ENCODE results near the gene HBZ. TPM values are rescaled to one million over a fixed set of nuclear protein-coding genes. Genes with fewer than 3 reads are reported as not detected.
"Not testable (repeated sequence)": the region's sequence is repeated elsewhere in the genome, so short reads cannot be mapped to it uniquely, and the experiment has no call there.

Gene HBZ
- total RNA-seq, 2 experiments from 2014 or later = not detected

DNA sequence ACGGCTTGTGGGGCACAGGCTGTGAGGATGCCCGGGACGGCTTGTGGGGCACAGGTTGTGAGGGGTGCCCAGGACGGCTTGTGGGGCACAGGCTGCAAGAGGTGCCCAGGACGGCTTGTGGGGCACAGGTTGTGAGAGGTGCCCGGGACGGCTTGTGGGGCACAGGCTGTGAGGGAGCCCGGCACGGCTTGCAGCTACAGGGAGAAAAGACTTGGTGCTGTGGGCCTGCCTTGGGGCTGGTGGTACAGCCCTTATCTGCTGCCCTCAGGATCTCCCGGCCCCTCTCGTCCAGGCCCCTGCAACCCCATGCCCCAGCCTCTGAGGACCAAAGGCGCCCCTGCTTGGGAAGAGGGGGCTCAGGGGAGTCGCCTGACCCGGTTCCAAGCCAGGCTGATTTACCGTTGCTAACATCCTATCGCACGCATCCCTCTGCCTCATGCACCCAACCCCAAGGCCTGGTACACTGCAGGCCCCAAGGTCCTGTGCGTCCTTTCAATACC, 8.3 kb downstream of the HBZ start:
- Mint-ChIP-seq H3K4me3 (no peak overlapping the region), H3K27me3 (ENCODE audit: low read depth) (peaks cover 36% of the 10 kb centered on the region), H3K27ac (no peak overlapping the region), H3K4me1 (ENCODE audit: low read depth) (peaks cover 2% of the 10 kb centered on the region), H3K9me3 (no peaks in the 10 kb centered on the region), H3K36me3 (ENCODE audit: low read depth) (no peaks in the 10 kb centered on the region)
- intact Hi-C loops (cut with micrococcal nuclease) = no loop called here
- CTCF ChIA-PET = interaction anchor here (0.9 kb wide), 1 partner anchor 20 kb away, joined by 3 read pairs; the partner anchor contains the start of gene HBQ1
- no peak for DNase-seq

DNA sequence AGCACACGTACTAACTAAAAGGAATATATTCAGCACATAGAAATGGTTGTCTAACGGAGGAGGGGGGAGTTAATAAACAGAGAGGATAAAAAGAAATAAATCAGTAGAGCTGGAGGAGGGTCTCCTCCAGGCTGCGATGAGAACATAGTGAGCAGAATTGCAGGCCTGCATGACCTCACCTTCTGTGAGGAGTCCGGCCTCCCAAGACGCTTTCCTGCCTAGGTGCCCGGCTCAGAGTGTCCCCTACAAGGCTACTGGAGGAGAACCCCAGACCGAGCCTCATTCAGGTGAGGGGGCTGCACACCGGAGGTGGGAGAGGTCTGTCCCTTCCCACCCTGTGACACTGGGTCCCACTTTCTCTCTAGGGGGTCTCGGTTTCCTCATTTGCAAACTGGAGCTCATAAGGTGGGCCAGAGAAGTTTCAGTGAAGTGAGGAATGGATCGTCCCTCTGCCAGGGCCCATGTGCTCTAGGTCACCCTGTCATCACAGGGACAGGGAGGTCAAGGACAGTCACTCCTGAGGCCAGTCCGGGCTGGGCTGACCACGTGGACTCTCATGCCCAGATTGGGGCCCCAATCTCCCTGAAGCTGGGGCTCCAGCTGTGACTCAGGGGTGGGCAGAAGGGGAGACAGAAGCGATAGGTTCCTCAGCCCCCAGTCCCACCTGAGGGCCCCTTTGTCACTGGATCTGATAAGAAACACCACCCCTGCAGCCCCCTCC, 10.0 kb downstream of the HBZ start:
- H3K9me3 Mint-ChIP-seq = no peaks in the 10 kb centered on the region
- H3K27ac Mint-ChIP-seq = no peak overlapping the region
- DNase-seq = no peak
- CTCF ChIA-PET = interaction anchor here (0.6 kb wide), 1 partner anchor 41 kb away, joined by 3 read pairs; no protein-coding TSS in a partner anchor
- no peak overlapping the region for H3K4me3 Mint-ChIP-seq
- peaks cover 44% of the 10 kb centered on the region for H3K27me3 Mint-ChIP-seq (ENCODE audit: low read depth)
- H3K36me3 Mint-ChIP-seq (ENCODE audit: low read depth) = no peaks in the 10 kb centered on the region
- peaks cover 2% of the 10 kb centered on the region for H3K4me1 Mint-ChIP-seq (ENCODE audit: low read depth)
- intact Hi-C loops (cut with micrococcal nuclease) = no loop called here

DNA sequence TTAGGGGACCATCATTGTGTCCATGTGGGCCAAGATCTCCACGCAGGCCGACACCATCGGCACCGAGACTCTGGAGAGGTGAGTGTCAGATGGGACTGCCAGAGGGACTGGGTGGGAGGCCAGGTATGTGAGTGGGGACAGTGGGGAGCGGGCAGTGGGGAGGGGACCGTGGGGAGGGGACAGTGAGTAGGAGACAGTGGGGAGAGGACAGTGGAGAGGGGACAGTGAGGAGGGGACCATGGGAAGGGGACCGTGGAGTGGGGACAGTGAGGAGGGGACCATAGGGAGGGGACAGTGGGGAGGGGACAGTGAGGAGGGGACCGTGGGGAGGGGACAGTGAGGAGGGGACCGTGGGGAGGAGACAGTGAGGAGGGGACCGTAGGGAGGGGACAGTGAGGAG, 10.7 kb downstream of the HBZ start:
- H3K9me3 Mint-ChIP-seq; H3K36me3 Mint-ChIP-seq (ENCODE audit: low read depth); CTCF ChIA-PET; DNase-seq; intact Hi-C loops (cut with micrococcal nuclease); H3K27ac Mint-ChIP-seq; H3K4me1 Mint-ChIP-seq (ENCODE audit: low read depth); H3K4me3 Mint-ChIP-seq: not testable (repeated sequence)
- H3K27me3 Mint-ChIP-seq (ENCODE audit: low read depth) = peaks cover 45% of the 10 kb centered on the region

DNA sequence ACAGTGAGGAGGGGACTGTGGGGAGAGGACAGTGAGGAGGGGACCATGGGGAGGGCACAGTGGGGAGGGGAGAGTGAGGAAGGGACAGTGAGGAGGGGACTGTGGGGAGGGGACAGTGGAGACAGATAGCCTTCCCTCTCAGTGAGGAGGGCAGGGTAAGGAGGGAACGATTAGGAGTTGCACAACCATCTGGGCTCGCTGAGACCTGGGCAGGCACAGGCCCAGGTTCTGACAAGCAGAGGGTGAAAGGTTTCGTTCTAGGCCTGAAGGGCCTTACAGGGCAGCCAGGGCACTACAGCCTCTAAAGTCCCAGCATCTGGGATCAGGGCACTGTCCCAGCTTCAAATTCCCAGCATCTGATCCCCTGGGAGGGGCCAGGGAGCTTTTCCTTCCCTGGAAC, 11.3 kb downstream of the HBZ start:
- H3K9me3 Mint-ChIP-seq; CTCF ChIA-PET; H3K27ac Mint-ChIP-seq; DNase-seq; intact Hi-C loops (cut with micrococcal nuclease); H3K4me1 Mint-ChIP-seq (ENCODE audit: low read depth); H3K36me3 Mint-ChIP-seq (ENCODE audit: low read depth); H3K4me3 Mint-ChIP-seq: not testable (repeated sequence)
- H3K27me3 Mint-ChIP-seq (ENCODE audit: low read depth) = peaks cover 48% of the 10 kb centered on the region

DNA sequence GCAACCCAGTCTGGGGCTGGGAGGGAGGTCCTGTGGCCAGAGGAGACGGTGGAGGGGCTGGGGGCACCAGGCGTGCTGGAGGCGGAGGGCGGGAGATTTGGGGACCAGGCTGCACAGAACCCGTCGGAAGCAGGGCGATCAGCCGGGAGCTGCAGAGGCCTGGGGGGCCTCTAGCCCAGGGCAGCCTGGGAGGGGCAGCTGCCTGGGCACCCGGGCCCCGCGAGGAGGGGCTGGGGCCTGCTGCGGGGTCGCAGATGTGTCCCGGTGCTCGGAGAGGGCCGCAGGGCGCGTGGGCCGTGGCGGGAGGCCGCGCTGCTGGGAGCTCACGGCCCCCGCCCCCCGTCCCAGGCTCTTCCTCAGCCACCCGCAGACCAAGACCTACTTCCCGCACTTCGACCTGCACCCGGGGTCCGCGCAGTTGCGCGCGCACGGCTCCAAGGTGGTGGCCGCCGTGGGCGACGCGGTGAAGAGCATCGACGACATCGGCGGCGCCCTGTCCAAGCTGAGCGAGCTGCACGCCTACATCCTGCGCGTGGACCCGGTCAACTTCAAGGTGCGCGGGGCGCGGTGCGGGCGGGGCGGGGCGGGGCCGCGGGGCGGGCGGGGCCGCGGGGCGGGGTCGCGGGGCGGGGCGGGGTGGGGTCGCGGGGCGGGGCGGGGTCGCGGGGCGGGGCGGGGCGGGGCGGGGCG, 11.8 kb downstream of the HBZ start:
- H3K36me3 Mint-ChIP-seq (ENCODE audit: low read depth); H3K4me1 Mint-ChIP-seq (ENCODE audit: low read depth); intact Hi-C loops (cut with micrococcal nuclease); H3K9me3 Mint-ChIP-seq; H3K4me3 Mint-ChIP-seq; CTCF ChIA-PET; H3K27ac Mint-ChIP-seq; DNase-seq: not testable (repeated sequence)
- H3K27me3 Mint-ChIP-seq (ENCODE audit: low read depth) = peaks cover 47% of the 10 kb centered on the region

DNA sequence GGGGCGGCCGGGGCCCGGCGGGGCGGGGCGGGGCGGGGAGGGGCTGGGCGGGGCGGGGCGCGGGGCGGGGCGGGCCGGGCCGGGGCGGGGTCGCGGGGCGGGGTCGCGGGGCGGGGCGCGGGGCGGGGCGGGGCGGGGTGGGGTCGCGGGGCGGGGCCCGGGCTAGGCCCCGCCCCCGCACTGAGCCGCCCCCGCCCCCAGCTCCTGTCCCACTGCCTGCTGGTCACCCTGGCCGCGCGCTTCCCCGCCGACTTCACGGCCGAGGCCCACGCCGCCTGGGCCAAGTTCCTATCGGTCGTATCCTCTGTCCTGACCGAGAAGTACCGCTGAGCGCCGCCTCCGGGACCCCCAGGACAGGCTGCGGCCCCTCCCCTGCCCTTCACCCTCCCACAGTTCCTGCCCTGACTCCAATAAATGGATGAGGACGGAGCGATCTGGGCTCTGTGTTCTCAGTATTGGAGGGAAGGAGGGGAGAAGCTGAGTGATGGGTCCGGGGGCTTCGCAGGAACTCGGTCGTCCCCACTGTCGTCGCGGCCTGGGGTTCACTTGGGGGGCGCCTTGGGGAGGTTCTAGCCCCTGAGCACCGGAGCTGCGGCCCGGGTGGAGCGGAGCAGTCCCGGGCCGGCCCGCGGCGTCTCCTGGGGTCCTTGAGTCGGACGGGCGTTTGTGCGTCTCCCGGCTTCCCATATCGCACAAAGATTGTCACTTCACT, 12.5 kb downstream of the HBZ start:
- no peak for DNase-seq
- Mint-ChIP-seq H3K9me3 (no peaks in the 10 kb centered on the region), H3K36me3 (ENCODE audit: low read depth) (no peaks in the 10 kb centered on the region), H3K4me1 (ENCODE audit: low read depth) (peaks cover 2% of the 10 kb centered on the region), H3K4me3 (no peak overlapping the region), H3K27ac (no peak overlapping the region), H3K27me3 (ENCODE audit: low read depth) (peaks cover 45% of the 10 kb centered on the region)
- intact Hi-C loops (cut with micrococcal nuclease) = no loop called here
- CTCF ChIA-PET = no interaction called here

DNA sequence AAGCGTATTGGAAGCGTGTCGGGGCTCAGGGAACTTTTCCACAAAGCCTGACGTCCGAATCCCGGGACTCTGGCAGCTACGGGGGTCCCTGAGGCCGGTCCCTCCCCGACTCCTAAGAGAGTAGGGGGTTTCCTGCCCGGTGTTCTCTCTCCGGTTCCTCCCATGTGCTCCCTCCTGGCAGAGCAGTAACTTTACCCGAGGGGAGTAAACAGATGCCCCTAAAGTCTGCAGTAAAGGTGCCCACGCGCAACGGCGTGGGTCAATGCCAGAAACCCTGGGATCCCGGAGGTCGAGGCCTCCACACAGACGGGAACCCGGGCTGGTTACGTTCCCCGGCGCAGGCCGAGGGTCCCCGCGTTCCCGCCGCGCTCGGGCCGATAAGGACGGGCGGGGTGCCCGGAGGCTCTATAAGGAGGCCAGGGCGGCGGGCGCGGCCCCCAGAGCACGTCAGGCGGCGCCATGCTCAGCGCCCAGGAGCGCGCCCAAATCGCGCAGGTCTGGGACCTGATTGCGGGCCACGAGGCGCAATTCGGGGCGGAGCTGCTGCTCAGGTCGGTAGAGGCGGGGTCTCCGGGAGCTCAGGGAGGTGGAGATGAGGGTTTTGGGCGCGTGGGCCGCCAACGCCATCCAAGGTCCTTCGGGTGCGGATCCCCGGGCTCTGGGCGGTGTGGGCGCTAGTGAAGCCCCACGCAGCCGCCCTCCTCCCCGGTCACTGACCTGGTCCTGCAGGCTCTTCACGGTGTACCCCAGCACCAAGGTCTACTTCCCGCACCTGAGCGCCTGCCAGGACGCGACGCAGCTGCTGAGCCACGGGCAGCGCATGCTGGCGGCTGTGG, 13.3 kb downstream of the HBZ start, which contains the start of gene HBM:
Gene HBM, plus strand, starts transcription at position 440 of the 836 bp plus-strand sequence. Its CDS starts 20 bp downstream, at position 460.
- no peaks in the 10 kb centered on the region for H3K36me3 Mint-ChIP-seq (ENCODE audit: low read depth)
- intact Hi-C loops (cut with micrococcal nuclease) = no loop called here
- no peak for DNase-seq
- no peak within 1 kb of the TSS for H3K4me3 Mint-ChIP-seq
- peaks cover 2% of the 10 kb centered on the region for H3K4me1 Mint-ChIP-seq (ENCODE audit: low read depth)
- H3K27me3 Mint-ChIP-seq (ENCODE audit: low read depth) = peaks cover 51% of the 10 kb centered on the region
- H3K9me3 Mint-ChIP-seq = no peaks in the 10 kb centered on the region
- CTCF ChIA-PET = no interaction called here
- no peak within 1 kb of the TSS for H3K27ac Mint-ChIP-seq

DNA sequence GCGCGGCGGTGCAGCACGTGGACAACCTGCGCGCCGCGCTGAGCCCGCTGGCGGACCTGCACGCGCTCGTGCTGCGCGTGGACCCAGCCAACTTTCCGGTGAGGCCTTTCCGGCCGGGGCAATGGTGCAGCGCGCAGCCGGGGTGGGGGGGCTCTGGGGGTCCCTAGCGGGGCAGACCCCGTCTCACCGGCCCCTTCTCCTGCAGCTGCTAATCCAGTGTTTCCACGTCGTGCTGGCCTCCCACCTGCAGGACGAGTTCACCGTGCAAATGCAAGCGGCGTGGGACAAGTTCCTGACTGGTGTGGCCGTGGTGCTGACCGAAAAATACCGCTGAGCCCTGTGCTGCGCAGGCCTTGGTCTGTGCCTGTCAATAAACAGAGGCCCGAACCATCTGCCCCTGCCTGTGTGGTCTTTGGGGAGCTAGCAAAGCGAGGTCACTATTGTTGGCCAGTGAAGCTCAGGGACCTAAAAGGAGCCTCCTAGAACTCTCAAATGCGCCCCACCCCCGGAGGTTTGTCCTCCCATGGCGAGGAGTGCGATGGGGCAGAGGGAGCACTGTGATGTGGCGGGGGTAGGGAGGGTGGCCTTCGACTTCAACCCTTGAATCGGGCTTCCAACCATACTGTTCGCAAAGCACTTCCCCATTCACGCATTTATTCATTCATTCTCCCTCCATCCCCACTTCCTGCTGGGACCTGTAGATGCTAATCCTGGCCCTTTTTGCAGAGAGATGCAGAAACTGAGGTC, 14.1 kb downstream of the HBZ start:
- DNase-seq = no peak
- H3K4me1 Mint-ChIP-seq (ENCODE audit: low read depth) = peaks cover 4% of the 10 kb centered on the region
- no peak overlapping the region for H3K27ac Mint-ChIP-seq
- intact Hi-C loops (cut with micrococcal nuclease) = no loop called here
- no peak overlapping the region for H3K4me3 Mint-ChIP-seq
- CTCF ChIA-PET = interaction anchor here (1.6 kb wide), 1 partner anchor 15 kb away, joined by 3 read pairs; no protein-coding TSS in a partner anchor
- peaks cover 54% of the 10 kb centered on the region for H3K27me3 Mint-ChIP-seq (ENCODE audit: low read depth)
- H3K9me3 Mint-ChIP-seq = no peaks in the 10 kb centered on the region
- no peaks in the 10 kb centered on the region for H3K36me3 Mint-ChIP-seq (ENCODE audit: low read depth)

DNA sequence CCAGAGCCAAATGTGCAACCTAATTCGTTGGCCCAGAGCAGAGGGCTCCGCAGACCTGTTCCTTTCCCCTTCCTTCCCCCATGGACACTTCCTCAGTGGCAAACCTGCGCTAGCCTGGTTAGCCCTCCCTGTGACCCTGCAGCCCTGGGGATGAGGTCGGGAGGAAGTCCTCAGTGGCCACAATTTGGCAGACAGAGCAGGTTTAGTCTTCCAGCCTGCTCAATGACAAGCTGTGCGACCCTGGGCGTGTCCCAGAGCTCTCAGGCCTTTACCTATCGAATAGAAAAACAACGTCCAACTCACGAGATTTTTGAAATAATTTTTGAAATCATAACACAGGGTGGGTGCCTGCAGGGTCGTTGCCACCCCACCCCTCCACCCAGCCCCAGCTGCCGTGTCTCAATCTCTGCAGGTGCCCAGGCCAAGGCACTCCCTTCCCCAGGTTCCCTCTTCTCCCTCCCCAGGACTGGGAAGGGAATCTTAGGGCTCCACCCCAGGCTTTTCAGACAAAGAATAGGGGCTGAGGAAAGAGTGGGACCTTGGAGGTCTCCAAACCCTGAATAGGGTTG, 14.8 kb downstream of the HBZ start:
- Mint-ChIP-seq H3K4me1 (ENCODE audit: low read depth) (peaks cover 6% of the 10 kb centered on the region), H3K27ac (no peak overlapping the region), H3K4me3 (no peak overlapping the region), H3K9me3 (no peaks in the 10 kb centered on the region), H3K36me3 (ENCODE audit: low read depth) (no peaks in the 10 kb centered on the region), H3K27me3 (ENCODE audit: low read depth) (peaks cover 55% of the 10 kb centered on the region)
- CTCF ChIA-PET = interaction anchor here (1.6 to 1.9 kb wide), 2 partner anchors 15 to 60 kb away, joined by 3 to 7 read pairs; no protein-coding TSS in a partner anchor
- intact Hi-C loops (cut with micrococcal nuclease) = no loop called here
- DNase-seq = no peak

DNA sequence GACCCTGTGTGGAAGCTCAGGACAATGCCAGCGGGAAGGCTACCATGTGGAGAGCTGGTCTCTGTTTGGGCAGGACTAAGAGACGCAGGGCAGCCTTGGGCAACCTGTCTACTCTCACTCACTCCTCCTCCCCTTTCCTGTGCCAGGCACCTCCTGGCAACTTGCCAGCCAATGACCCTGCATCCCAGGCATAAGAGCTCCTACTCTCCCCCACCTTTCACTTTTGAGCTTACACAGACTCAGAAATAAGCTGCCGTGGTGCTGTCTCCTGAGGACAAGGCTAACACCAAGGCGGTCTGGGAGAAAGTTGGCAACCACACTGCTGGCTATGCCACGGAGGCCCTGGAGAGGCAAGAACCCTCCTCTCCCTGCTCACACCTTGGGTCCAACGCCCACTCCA, 16.0 kb downstream of the HBZ start:
- Mint-ChIP-seq H3K27ac (no peak overlapping the region), H3K27me3 (ENCODE audit: low read depth) (peaks cover 54% of the 10 kb centered on the region), H3K9me3 (no peaks in the 10 kb centered on the region), H3K4me3 (no peak overlapping the region), H3K4me1 (ENCODE audit: low read depth) (peaks cover 8% of the 10 kb centered on the region), H3K36me3 (ENCODE audit: low read depth) (no peaks in the 10 kb centered on the region)
- no peak for DNase-seq
- CTCF ChIA-PET = interaction anchor here (0.5 to 1.9 kb wide), 4 partner anchors 11 to 72 kb away, joined by 4 to 7 read pairs (median 5); no protein-coding TSS in a partner anchor
- intact Hi-C loops (cut with micrococcal nuclease) = no loop called here

DNA sequence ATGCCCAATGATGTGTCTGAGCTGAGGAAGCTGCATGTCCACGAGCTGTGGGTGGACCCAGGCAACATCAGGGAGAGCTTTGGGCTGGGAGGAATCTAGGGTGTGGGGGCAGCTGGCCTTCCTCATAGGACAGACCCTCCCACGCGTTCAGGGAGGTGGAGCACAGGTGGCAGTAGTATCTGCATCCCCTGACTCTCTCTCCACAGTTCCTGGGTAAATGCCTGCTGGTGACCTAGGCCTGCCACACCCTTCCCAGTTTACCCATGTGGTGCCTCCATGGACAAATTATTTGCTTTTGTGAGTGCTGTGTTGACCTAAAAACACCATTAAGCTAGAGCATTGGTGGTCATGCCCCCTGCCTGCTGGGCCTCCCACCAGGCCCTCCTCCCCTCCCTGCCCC, 16.6 kb downstream of the HBZ start:
- Mint-ChIP-seq H3K27me3 (ENCODE audit: low read depth) (peaks cover 56% of the 10 kb centered on the region), H3K4me3 (no peak overlapping the region), H3K36me3 (ENCODE audit: low read depth) (no peaks in the 10 kb centered on the region), H3K4me1 (ENCODE audit: low read depth) (peaks cover 8% of the 10 kb centered on the region), H3K9me3 (no peaks in the 10 kb centered on the region), H3K27ac (no peak overlapping the region)
- no peak for DNase-seq
- intact Hi-C loops (cut with micrococcal nuclease) = no loop called here
- CTCF ChIA-PET = interaction anchor here (1.3 to 1.9 kb wide), 2 partner anchors 62 to 72 kb away, joined by 4 to 7 read pairs; no protein-coding TSS in a partner anchor
